ENCODE data around the gene TPSAB1. TPM values are rescaled to one million over a fixed set of nuclear protein-coding genes. Genes with fewer than 3 reads are reported as not detected.

Gene TPSAB1
- polyA plus RNA-seq, 3 donors = not detected

- Mint-ChIP-seq H3K36me3 (no peaks in the 10 kb centered on the region), H3K9me3 (no peaks in the 10 kb centered on the region), H3K27me3 (ENCODE audit: low read depth in 3 of 3) (peaks cover 0 to 1% (median 0%) of the 10 kb centered on the region in 3 donors), H3K4me3 (no peak overlapping the region), H3K4me1 (no peaks in the 10 kb centered on the region), H3K27ac (no peak overlapping the region)
- H3K4me3 ChIP-seq (replicated peaks in 1 of 3; ENCODE audit: low read depth in 2 of 3, low read length in 3 of 3) = no peak overlapping the region
- H3K9ac ChIP-seq (ENCODE audit: insufficient read depth, low read length, poor library complexity, severe bottlenecking) = no peak overlapping the region
- H3K27ac ChIP-seq (ENCODE audit: low read depth in 1 of 2, low read length in 2 of 2) = no peak overlapping the region
- H3K4me1 ChIP-seq (ENCODE audit: control insufficient read depth in 1 of 2, insufficient read depth in 2 of 2, low read length in 2 of 2) = no peaks in the 10 kb centered on the region
- H3K9me3 ChIP-seq (replicated peaks in 1 of 2; ENCODE audit: control insufficient read depth in 1 of 2, insufficient read depth in 1 of 2, low read length in 2 of 2) = no peaks in the 10 kb centered on the region
- intact Hi-C loops (cut with micrococcal nuclease) = no loop called here
- no peak for DNase-seq
- H3K4me2 ChIP-seq (replicated peaks; ENCODE audit: extremely low read depth, low read length, poor library complexity, severe bottlenecking) = no peak overlapping the region
- H3K36me3 ChIP-seq (replicated peaks in 1 of 2; ENCODE audit: control insufficient read depth in 1 of 2, insufficient read depth in 2 of 2, low read length in 2 of 2) = no peaks in the 10 kb centered on the region
- H3K27me3 ChIP-seq (ENCODE audit: control insufficient read depth in 2 of 2, insufficient read depth in 2 of 2, low read length in 2 of 2) = no peaks in the 10 kb centered on the region
- WGBS (ENCODE audit: insufficient coverage) = 94% methylated on average over 38 of the region's 43 CpGs
- H3K79me2 ChIP-seq (ENCODE audit: insufficient read depth, low read length) = no peaks in the 10 kb centered on the region
- no peak overlapping the region for H2AFZ ChIP-seq (ENCODE audit: insufficient read depth, low read depth, low read length, poor library complexity, severe bottlenecking)
- H4K20me1 ChIP-seq (ENCODE audit: insufficient read depth, low read length) = no peaks in the 10 kb centered on the region
- TF ChIP-seq, protein P1, sequence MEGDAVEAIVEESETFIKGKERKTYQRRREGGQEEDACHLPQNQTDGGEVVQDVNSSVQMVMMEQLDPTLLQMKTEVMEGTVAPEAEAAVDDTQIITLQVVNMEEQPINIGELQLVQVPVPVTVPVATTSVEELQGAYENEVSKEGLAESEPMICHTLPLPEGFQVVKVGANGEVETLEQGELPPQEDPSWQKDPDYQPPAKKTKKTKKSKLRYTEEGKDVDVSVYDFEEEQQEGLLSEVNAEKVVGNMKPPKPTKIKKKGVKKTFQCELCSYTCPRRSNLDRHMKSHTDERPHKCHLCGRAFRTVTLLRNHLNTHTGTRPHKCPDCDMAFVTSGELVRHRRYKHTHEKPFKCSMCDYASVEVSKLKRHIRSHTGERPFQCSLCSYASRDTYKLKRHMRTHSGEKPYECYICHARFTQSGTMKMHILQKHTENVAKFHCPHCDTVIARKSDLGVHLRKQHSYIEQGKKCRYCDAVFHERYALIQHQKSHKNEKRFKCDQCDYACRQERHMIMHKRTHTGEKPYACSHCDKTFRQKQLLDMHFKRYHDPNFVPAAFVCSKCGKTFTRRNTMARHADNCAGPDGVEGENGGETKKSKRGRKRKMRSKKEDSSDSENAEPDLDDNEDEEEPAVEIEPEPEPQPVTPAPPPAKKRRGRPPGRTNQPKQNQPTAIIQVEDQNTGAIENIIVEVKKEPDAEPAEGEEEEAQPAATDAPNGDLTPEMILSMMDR (IDR thresholded peaks at IDR 0.05) = no peak
Observed at GRCh38 chr16:1209081-1209480, 31.4 kb upstream of the TPSAB1 start.

- Histone ChIP-seq H3K4me2 (replicated peaks; ENCODE audit: extremely low read depth, low read length, poor library complexity, severe bottlenecking) (no peak overlapping the region), H2AFZ (ENCODE audit: insufficient read depth, low read depth, low read length, poor library complexity, severe bottlenecking) (no peak overlapping the region), H3K27me3 (ENCODE audit: control insufficient read depth in 2 of 2, insufficient read depth in 2 of 2, low read length in 2 of 2) (no peaks in the 10 kb centered on the region), H4K20me1 (ENCODE audit: insufficient read depth, low read length) (no peaks in the 10 kb centered on the region), H3K27ac (ENCODE audit: low read depth in 1 of 2, low read length in 2 of 2) (no peak overlapping the region), H3K9ac (ENCODE audit: insufficient read depth, low read length, poor library complexity, severe bottlenecking) (no peak overlapping the region), H3K4me3 (replicated peaks in 1 of 3; ENCODE audit: low read depth in 2 of 3, low read length in 3 of 3) (no peak overlapping the region), H3K9me3 (replicated peaks in 1 of 2; ENCODE audit: control insufficient read depth in 1 of 2, insufficient read depth in 1 of 2, low read length in 2 of 2) (no peaks in the 10 kb centered on the region), H3K4me1 (ENCODE audit: control insufficient read depth in 1 of 2, insufficient read depth in 2 of 2, low read length in 2 of 2) (no peaks in the 10 kb centered on the region), H3K36me3 (replicated peaks in 1 of 2; ENCODE audit: control insufficient read depth in 1 of 2, insufficient read depth in 2 of 2, low read length in 2 of 2) (no peaks in the 10 kb centered on the region), H3K79me2 (ENCODE audit: insufficient read depth, low read length) (no peaks in the 10 kb centered on the region)
- intact Hi-C loops (cut with micrococcal nuclease) = loop anchor here in 1 of 2 donors (10.0 kb wide), 1 partner anchor 54 kb away; no protein-coding TSS in a partner anchor
- peaks cover 0 to 3% (median 0%) of the 10 kb centered on the region in 3 donors for H3K27me3 Mint-ChIP-seq (ENCODE audit: low read depth in 3 of 3)
- no peak overlapping the region for H3K27ac Mint-ChIP-seq
- H3K4me3 Mint-ChIP-seq = no peak overlapping the region
- TF ChIP-seq, protein P1 (IDR thresholded peaks at IDR 0.05) = no peak
- no peaks in the 10 kb centered on the region for H3K4me1 Mint-ChIP-seq
- peaks cover 0 to 3% (median 0%) of the 10 kb centered on the region in 7 donors for H3K9me3 Mint-ChIP-seq
- 94% methylated on average over 12 of the region's 23 CpGs for WGBS (ENCODE audit: insufficient coverage)
- H3K36me3 Mint-ChIP-seq = no peaks in the 10 kb centered on the region
- DNase-seq = no peak
Observed at GRCh38 chr16:1210461-1210860, 30.0 kb upstream of the TPSAB1 start.
